GM23248 (cell line): ENCODE results near the gene MAGI3.

Source experiments
- EZH2 ChIP-seq: fragments of 200-600 bp; sonication (generic); IDR thresholded peaks from 2 replicates; pipeline ENCODE4 v1.6.1; 2018; ENCODE audit warnings: antibody characterized with exemption, mild to moderate bottlenecking; ENCODE audit not compliant: insufficient read depth, poor library complexity, severe bottlenecking
- EZH2phosphoT487 ChIP-seq: fragments of 200-600 bp; sonication (generic); IDR thresholded peaks from 2 replicates; pipeline ENCODE4 v1.6.1; 2018; ENCODE audit warnings: antibody characterized with exemption, moderate library complexity, mild to moderate bottlenecking, low read depth; ENCODE audit not compliant: insufficient read depth

GRCh38 chr1:113630340-113631327 is 240.3 kb downstream of the MAGI3 start:
- TF ChIP-seq EZH2: no peak
- no peak for TF ChIP-seq EZH2phosphoT487
